Hematopoietic multipotent progenitor cell (in vitro differentiated cells): ENCODE data around the gene FOXS1. TPM values are rescaled to one million over a fixed set of nuclear protein-coding genes. Genes with fewer than 3 reads are reported as not detected.
A peak's percentile ranks its signal among the peaks of the same experiment; 100 is the strongest.

ENCODE experiments used
- DNase-seq, 3 donors: peaks; one replicate each; pipeline ENCODE4 v3.0.0-alpha.2; 2011 to 2015; ENCODE audit warnings: low read depth in 2 of 3, low spot score in 2 of 3
- total RNA-seq: library from RNA; depleted of rRNA; stranded (reverse); fragments of >200 nt; gene quantifications from one replicate; pipeline ENCODE4 v1.2.3, GENCODE V29; 2012

Gene FOXS1
- total RNA-seq, 1 donor, result not detected

DNA sequence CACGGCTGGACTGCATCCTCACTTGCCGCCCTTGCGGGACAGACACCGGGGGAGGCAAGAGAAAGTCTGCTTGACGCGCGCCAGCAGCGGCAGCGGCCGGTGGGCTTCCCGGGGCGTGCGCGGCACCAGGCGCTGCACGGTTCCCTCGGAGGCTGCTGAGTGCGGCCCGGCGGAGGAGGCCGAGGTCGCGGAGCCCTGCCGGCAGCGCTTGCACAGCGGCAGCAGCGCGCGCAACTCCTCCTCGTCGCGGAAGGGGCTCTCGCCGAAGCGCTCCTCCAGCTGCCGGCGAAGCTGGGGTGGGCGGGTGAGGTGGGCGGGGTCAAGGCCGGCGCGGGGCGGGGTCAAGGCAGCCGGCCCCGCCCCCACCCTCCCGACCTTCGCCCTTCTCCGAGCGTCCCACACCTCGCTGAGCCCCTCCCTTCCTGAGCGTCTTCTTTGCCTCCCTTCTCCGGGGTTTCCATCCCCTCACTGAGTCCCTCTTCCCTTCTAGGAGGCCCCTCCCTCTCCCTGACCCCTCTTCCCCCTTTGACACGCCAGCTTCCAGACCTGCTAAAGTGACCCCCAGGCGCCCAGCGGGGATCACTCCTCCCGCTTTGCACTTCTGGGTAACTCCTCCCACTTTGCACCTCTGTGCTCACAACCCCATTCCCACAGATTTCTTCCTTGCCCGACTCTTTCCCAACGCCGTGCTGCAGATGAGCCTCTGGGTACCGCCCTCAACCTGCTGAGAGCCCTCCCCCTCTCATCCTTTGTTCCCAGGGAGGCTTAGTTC is 16.2 kb upstream of the FOXS1 start:
- DNase-seq, result peak in 2 of 3 donors; percentile 78 to 82

DNA sequence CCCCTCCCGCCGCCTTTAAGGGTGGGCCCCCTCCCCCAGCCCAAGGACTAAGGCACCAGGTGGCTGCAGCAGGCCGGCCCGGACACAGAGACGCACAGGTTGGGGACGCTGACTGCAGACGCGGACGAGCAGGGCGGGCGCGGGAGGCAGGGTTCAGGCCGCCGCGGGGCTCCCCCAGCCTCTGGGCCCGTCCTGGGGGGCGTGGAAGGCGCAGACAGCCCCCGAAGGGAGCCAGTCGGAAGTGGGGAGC is 15.7 kb upstream of the FOXS1 start:
- DNase-seq, result no peak

DNA sequence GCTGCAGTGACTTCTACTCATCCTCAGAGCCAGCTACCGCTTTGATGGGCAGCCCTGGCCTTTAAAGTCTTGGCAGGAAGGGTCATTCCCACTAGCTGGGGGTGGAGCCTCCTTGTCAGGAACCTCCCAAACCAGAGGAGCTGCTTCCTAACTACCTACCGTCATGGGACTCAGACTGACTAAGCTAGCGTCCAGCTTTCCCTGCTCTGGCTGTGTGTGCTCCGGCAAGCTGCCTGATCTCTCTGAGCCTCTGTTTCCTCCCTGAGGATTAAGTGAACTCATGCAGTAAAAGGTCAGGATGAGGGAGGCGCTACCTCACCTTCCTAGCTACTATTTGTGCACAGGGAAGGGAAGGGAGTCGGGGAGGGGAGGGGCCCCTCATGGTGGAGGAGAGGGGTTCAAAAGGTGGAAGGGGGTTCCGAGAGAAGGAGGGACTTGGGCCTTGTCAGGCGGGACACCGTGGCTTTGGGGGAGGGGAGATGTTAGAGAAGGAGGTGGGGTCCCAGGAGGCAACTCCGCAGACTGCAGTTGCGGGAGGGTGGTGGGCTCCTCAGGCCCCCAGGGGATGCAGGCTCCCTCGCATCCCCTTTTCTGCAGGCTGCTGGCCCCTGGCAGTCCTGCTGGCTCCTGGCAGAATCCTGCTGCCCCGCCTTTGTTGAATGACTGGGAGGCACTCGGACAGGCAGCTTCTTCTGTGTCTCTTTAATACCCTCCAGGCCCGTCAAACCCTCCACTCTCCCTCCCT is 15.2 kb upstream of the FOXS1 start:
- DNase-seq, result no peak

DNA sequence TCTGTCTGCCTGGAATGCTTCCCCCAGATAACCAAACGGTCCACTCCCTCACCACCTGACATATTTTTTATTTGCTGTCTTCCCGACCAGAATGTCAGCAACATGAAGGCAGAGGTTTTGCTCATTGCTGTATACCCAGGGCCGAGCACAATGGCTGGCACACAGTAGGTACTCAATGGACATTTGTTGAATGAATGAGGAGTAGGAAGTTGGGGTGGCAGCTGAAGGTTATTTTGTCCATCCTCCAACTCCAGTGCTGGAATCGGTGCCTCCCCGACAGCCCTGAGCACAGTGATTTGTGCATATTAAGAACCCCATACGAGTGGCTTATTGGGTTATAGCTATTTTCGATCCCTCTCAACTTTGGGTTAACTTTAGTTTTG is 14.6 kb upstream of the FOXS1 start:
- DNase-seq, result no peak

DNA sequence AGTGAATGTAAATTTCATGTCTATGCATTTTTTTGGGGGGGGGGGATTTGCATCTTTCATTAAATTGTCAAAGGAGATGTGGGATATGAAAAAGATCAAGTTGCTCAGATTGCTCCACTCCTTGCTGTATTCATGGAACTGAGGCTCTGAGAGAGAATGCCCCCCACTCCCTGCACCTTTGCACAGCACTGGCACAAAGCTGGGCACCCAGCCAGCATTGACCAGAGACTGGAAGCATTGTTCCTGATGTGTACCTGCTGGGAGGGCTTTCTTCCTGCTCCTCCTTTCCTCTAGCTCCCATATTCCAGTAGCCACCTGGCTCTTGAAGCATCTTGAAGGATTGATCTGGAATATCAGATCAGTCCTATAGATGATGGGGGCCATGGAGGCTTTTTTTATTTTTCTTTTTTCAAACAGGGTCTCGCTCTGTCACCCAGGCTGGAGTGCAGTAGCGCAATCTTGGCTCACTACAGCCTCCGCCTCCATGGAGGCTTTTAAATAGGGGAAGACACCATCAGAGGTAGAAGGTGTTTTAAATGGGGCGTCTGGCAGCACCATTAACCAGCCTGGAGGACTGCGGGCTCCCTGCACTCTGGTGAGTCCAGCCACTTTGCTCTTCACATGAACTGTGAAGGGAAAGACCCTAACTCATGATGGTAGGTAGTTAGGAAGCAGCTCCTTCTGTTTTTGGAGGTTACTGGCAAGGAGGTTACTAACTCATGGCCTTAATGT is 14.0 kb upstream of the FOXS1 start:
- no peak for DNase-seq

DNA sequence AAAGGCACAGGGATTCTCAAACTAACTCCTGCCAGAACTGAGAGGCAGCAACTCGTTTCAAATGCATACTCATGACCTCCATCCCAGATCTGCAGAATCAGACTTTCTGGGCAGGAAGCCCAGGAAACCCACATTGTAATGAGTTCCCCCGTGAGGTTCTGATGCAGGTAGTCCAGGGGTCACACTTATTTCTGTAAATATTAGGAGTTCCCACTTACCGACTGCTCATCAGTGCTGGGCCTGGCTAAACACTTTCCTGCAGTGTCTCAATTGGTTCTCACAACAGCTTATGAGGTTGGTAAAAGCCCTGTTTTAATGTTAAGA is 13.3 kb upstream of the FOXS1 start:
- no peak for DNase-seq

DNA sequence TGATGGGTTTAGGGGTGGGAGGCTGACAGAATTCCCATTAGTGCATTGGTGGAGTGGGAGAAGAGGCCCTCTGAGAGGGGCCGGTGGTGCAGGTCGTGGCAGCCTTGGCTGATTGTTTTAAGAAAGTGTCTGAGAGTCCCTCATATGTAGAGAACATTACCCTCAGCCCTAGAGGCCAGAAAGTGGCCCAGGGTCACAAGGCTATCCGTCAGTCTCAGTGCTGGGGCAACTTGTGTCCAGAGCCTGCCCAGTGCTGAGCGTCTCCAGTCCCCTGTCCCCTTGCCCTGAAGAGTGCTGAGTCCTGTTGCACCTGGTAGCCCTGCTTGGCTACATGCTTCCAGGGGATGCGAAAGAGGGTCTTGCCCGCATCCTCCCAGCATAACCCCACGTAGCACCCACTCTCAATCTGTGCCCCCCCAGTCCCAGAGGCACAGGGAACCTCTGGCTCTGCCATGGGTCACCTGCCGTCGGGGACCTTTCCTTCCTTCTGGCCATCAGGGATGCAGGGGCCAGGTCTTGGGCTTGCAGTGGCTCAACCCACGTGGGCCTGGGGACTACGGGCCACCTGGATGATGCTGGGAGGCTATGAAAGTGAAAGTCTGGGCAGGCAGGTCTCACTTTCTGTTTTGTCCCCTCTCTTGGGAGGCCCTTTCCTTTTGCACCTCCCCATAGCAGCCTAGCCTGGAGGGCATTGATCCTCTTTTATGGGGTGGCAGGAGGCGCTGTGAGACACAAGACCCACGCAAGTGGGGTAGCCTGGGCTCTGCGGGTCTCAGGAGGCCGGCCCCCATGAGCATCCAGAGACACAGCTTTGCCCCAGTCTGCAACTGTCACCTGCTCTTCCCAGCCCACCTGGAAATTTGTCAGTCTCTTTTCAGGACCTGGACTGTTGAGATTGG is 12.7 kb upstream of the FOXS1 start:
- DNase-seq, result peak in 1 of 3 donors; percentile 60

DNA sequence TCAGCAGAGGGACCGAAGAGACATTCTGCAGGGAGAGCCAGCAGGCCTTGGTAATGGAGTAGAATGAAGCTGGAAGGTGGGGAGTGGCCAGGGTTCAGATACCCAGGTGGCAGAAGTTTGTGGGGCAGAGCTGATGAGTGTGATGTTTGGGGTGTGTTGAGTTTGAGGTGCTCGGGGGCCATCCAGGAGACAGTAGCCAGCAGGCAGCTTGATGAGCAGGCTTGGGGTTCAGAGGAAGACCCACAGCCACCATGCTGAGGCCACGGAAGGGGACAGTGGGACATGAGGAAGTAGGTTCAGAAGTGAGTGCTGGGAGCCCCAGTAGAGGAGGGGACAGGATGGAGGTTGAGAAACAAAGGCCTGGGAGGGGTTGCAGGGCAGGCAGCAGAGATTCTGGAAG is 11.1 kb upstream of the FOXS1 start:
- DNase-seq, result no peak

DNA sequence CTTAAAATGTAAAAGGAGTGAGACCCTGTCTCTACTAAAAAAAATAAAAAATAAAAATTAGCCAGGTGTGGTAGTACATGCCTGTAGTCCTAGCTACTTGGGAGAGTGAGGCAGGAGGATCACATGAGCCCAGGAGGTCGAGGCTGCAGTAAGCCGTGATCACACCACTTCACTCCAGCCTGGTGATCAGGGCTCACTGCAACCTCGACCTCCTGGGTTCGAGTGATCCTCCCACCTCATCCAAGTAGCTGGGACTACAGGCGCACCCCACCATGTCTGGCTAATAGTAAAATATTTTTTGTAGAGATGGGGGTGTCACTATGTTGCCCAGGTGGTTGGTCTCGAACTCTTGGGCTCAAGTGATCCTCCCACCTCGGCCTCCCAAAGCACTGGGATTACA is 8.1 kb upstream of the FOXS1 start:
- no peak for DNase-seq

DNA sequence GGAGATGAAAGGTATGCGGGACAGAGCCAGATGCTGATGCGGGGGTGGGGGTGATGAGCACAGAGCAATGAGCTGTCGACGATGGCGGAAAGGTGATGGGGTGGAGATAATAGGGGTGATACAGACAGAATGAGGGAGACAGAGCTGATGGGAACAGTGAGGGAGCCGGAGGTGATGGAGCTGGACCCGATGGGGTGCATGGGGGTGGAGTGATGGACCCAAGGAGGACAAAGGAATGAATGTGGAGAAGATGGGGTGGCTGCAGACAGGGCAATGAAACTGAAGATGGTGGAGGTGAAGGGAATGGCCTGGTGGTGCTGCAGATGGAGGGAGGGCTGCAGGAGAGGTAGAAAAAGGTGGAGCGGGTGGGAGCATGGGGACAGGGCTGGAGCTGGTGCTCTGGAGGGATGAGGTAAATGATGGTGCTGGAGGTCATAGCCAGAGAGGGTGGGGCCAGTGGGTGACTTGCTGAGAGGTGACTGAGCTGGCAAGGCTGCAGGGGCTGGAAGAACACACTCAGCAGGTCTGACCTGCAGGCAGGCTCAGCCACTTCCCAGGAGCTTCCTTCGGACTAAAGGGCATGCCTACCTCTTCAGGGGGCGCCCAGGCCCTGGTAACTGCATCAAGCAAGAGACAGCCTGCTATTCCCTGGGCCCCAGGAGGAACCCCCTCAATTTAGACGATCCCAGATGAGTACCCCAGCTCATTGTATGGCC is 6.0 kb upstream of the FOXS1 start:
- DNase-seq, result no peak

DNA sequence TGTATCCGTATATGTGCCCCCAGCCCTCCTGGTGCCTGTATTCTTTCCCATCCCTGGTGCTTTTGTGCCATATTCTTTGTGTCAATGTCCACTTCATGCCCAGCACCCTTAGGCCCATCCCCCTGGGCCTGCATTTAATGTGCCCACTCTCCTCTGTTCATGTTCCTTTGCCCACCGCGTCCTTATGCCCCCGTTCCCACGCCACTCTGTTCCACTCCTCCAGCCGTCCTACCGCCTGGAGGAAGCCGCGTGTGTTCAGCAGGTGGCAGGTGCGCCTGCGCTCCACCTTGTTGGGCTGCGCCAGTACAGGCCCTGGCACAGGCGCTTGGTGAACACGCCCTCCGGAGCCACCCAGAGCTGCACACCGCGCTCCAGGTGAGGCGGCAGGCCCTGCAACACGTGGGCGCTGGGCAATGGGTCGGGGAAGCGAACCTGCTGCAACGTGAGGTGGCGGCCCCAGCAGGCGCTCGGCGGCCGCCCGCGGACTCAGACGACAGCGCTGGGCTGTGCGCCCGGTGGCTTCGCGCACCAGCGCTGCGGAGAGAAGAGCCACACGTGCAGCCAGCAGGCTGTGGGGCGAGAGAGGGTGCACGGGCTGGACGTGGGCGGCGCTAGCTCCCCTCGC is 4.0 kb upstream of the FOXS1 start:
- no peak for DNase-seq

DNA sequence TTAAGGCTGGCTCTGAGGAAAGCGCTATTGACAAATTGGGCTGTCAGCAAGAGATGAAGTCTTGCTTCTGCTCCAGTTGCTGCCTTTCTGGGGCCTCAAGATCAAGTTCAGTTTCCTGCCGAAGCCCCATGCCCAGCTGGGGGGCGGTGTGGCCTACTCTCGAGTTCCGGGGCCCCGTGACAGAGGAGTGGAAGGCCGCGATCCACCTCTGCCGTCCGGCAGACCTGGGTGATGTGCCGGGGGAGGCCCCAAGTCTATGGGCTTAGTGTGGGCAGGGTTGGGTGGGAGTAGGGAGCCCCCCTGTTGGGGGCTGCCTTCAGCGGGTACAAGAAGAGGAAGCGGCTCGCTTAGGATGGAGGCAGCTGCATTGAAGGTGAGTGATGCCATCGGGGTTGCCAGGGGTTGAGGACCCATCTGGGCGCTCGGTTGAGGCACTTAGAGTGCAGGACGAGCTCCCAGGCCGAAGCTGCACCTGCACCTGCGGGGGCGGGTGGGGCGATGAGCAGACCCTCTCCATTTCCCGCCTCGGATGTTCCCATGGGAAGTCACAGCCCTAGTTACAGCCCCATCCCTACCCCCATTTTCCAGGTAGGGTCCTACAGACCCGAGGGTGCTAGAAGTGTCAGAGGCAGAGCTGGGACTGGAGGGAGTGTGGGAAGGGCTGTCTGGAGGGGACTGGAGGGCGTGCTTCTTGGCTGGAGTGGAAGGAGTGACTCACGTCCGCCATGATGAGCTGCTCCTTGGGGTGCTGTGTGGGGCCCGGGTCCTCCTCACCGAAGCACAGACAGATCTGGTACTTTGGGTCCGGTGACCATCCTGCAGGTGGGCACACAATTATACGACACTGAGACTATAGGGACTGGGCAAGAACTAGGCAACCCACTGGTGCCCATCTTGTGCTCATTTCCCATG is 2.9 kb upstream of the FOXS1 start:
- DNase-seq, result no peak

DNA sequence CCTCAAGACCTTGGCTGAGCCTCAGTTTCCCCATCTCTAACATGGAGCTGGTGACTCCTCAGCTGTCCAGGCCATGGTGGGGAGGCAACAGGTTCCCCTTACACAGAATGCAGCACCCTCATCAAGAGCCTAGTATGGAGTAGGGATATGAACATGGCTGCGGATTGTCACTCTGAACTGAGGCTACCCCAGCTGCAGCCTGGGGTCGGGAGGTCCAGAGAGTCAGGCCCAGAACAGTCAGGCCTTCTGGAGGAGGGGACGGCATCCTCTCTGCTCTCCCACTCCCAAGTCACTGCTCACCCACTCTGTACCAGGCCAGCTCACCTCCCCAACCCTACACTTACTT is 1.4 kb upstream of the FOXS1 start:
- DNase-seq, result no peak

DNA sequence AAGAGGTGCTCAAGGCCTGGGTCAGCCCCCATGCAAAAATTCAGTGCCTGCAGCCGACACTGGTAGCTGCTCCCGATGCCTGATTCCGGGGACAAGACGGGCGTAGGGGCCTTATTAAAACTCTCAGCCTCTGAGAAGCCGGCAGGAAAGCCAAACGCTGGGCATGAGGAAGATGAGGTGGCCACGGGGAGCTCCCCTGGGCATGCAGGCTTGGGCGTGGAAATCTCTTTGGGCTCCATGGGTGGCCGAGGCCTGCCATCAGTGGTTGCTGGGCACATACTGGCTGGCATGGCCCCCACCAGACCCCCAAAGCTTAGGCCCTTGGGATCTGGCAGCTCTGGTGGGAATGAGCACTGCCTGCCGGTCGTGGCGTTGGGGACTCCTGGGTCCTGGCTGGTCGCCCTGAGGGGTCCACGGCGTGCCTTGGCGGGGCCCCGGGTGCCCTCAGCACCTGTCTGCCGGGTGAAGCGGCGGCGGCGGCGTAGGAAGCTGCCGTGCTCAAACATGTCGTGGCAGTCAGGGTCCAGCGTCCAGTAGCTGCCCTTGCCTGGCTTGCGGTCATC is 586 bp downstream of the FOXS1 start:
- no peak for DNase-seq

DNA sequence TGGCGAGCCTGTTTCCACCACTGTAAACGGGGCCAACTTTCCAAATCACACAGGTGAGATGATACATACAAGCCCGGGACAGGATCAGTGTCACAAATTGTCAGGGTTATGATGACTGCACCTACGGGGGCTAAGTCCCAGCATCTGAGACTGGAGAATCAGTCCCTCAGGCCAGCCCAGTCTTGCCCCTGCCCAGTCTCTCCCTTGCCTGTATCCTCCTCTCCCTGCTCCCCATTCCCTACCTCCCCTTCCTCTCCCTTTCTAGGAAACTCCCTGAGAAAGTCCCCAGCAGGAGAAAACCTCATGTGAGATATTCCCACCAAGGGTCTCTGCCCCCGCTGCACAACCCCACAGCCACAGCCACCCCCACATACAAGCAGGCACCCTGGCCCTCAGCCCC is 1.5 kb downstream of the FOXS1 start:
- DNase-seq, result no peak

DNA sequence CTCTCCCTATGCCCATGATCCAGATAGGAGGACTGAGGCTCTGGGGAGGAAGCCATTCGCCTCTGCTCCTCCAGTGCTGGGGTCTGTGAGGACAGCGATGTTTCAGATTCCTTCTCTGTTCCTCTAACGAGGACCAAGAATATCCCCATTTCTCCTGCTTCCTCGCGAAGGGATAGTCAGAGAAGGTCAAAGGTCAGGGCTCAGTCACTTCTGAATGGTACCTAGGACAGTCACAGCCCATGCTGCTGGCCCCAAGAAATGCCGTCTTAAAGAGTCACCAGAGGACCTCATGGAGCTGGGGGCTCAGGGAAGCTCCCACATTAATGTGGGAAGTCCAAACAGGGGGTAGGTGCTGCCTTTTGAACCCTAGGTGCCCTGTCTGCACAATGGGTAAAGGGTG is 2.1 kb downstream of the FOXS1 start:
- no peak for DNase-seq

DNA sequence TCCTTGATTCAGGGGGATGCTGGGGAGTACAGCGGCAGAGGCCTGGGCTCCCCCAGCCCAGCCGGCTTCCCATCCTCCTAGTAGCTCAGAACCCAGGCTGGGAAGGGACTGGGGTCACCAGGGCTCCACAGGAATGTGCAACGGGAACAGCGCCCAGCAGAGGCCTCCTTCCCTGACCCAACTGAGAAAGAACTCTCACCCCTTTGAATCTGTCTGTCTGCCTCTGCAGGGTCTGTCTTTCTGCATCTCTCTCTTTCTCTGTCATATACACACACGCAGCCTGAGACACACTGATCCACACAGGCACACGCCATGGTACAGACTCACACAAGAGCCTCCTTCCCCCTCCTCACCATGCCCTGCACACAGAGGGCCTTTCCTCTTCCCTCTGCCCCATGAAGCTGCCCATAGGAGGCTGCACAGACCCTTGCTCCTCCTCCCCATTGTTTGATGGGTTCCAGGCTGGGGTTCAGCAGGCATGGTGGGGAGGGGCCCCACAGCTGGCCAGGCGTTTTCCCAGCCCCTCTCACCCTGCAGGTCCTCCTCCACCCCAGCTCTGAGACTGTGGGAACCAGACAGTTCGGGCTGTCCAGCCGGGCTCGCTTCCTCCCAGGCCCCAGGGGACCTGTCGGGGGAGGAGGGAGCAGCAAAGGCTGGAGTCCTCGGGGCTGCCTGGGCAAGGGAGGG is 2.8 kb downstream of the FOXS1 start:
- DNase-seq, result no peak

DNA sequence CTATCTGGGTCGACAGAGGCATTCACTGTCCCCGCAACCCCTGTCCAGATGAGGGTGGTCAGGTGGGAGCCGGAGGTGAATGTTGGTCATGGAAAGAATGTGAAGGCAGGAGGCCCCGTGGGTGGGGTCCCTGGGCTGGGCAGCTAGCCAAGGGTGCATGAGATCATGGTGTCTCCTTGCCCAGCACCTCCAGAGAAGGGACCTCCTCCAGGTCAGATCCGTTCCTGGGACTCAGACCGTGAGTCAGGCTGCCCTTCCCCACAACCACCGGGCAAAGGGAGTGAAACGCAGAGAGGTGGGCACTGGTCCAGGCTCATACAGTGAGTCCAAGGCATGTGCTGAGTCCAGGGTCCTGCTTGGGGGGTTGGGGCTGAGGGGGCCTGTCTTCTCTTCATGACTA is 3.5 kb downstream of the FOXS1 start:
- no peak for DNase-seq
